ENCODE results near the gene ZNF729. TPM values are rescaled to one million over a fixed set of nuclear protein-coding genes. Genes with fewer than 3 reads are reported as not detected.
A peak's percentile ranks its signal among the peaks of the same experiment; 100 is the strongest.
"Not testable (repeated sequence)": the region's sequence is repeated elsewhere in the genome, so short reads cannot be mapped to it uniquely, and the experiment has no call there.

Gene ZNF729
- total RNA-seq, 1 donor from 2014 or later, result not detected

GRCh38 chr19:22263121-22263520 lies 23.1 kb upstream of the ZNF729 start:
- DNase-seq (ENCODE audit: low read depth) (no peak), FAIRE-seq (peak; percentile 40)
- TF ChIP-seq CTCF (IDR thresholded peaks at IDR 0.05; ENCODE audit: insufficient read depth, low read length, severe bottlenecking), result no peak
- Histone ChIP-seq H3K4me3 (ENCODE audit: low read depth, low read length) (no peak overlapping the region), H3K27me3 (ENCODE audit: control insufficient read depth, insufficient read depth, low read length) (no peaks in the 10 kb centered on the region), H3K36me3 (ENCODE audit: control insufficient read depth, insufficient read depth, low read length) (no peaks in the 10 kb centered on the region)

- not testable (repeated sequence) for FAIRE-seq; H3K36me3 ChIP-seq (ENCODE audit: control insufficient read depth, insufficient read depth, low read length); DNase-seq (ENCODE audit: low read depth); H3K27me3 ChIP-seq (ENCODE audit: control insufficient read depth, insufficient read depth, low read length); H3K4me3 ChIP-seq (ENCODE audit: low read depth, low read length)
These were observed 35.3 kb downstream of the ZNF729 start for GRCh38 chr19:22321554-22321953.

GRCh38 chr19:22326219-22326618 lies 40.0 kb downstream of the ZNF729 start:
- DNase-seq (ENCODE audit: low read depth), result no peak
- no peak for FAIRE-seq

GRCh38 chr19:22327321-22327720 lies 41.1 kb downstream of the ZNF729 start:
- TF ChIP-seq CTCF (IDR thresholded peaks at IDR 0.05; ENCODE audit: insufficient read depth, low read length, severe bottlenecking), result no peak
- Histone ChIP-seq H3K36me3 (ENCODE audit: control insufficient read depth, insufficient read depth, low read length) (no peaks in the 10 kb centered on the region), H3K27me3 (ENCODE audit: control insufficient read depth, insufficient read depth, low read length) (no peaks in the 10 kb centered on the region), H3K4me3 (ENCODE audit: low read depth, low read length) (no peak overlapping the region)
- DNase-seq (ENCODE audit: low read depth) (no peak), FAIRE-seq (no peak)

More at GRCh38 chr19:22326219-22326618, 40.0 kb downstream of the ZNF729 start:
- TF ChIP-seq CTCF (IDR thresholded peaks at IDR 0.05; ENCODE audit: insufficient read depth, low read length, severe bottlenecking), result no peak
- Histone ChIP-seq H3K27me3 (ENCODE audit: control insufficient read depth, insufficient read depth, low read length) (no peaks in the 10 kb centered on the region), H3K4me3 (ENCODE audit: low read depth, low read length) (no peak overlapping the region), H3K36me3 (ENCODE audit: control insufficient read depth, insufficient read depth, low read length) (no peaks in the 10 kb centered on the region)

GRCh38 chr19:22331521-22331920 lies 45.3 kb downstream of the ZNF729 start:
- Histone ChIP-seq H3K4me3 (ENCODE audit: low read depth, low read length) (no peak overlapping the region), H3K36me3 (ENCODE audit: control insufficient read depth, insufficient read depth, low read length) (no peaks in the 10 kb centered on the region), H3K27me3 (ENCODE audit: control insufficient read depth, insufficient read depth, low read length) (no peaks in the 10 kb centered on the region)
- FAIRE-seq, result no peak
- DNase-seq (ENCODE audit: low read depth), result no peak
- no peak for TF ChIP-seq CTCF (IDR thresholded peaks at IDR 0.05; ENCODE audit: insufficient read depth, low read length, severe bottlenecking)

- Histone ChIP-seq H3K4me3 (ENCODE audit: low read depth, low read length) (no peak overlapping the region), H3K36me3 (ENCODE audit: control insufficient read depth, insufficient read depth, low read length) (no peaks in the 10 kb centered on the region), H3K27me3 (ENCODE audit: control insufficient read depth, insufficient read depth, low read length) (no peaks in the 10 kb centered on the region)
- FAIRE-seq (no peak), DNase-seq (ENCODE audit: low read depth) (peak; percentile 34)
- TF ChIP-seq CTCF (IDR thresholded peaks at IDR 0.05; ENCODE audit: insufficient read depth, low read length, severe bottlenecking), result no peak
These were observed 46.7 kb downstream of the ZNF729 start for GRCh38 chr19:22332924-22333323.
